ENCODE data around the gene NR3C2. TPM values are rescaled to one million over a fixed set of nuclear protein-coding genes. Genes with fewer than 3 reads are reported as not detected.
"Not testable (repeated sequence)": the region's sequence is repeated elsewhere in the genome, so short reads cannot be mapped to it uniquely, and the experiment has no call there.

NR3C2 gene
- total and polyA plus RNA-seq, 2 experiments from 2014 or later, result 1.2 to 3.0 TPM

GRCh38 chr4:148089624-148090023, 352.6 kb downstream of the NR3C2 start:
- H3F3A ChIP-seq (replicated peaks; ENCODE audit: low read depth), result no peaks in the 10 kb centered on the region
- no peaks in the 10 kb centered on the region for H3K27me3 ChIP-seq (ENCODE audit: insufficient read depth)
- no peak overlapping the region for H3K4me3 Mint-ChIP-seq
- peaks cover 3% of the 10 kb centered on the region for H3K27me3 Mint-ChIP-seq (ENCODE audit: insufficient read depth, low read depth, poor library complexity)
- no peak overlapping the region for H3K4me2 ChIP-seq
- no peak for ATAC-seq
- DNase-seq (ENCODE audit: low spot score), result no peak
- H3K9me2 ChIP-seq (ENCODE audit: insufficient read depth), result 0 out of 2 replicates have a peak, but pooled peaks cover 3% of the 10 kb centered on the region
- no peaks in the 10 kb centered on the region for H4K20me1 ChIP-seq (replicated peaks; ENCODE audit: insufficient read depth)
- H3K4me1 ChIP-seq (ENCODE audit: insufficient read depth), result no peaks in the 10 kb centered on the region
- H3K4me3 ChIP-seq, result no peak overlapping the region
- H3K36me3 ChIP-seq (ENCODE audit: insufficient read depth), result no peaks in the 10 kb centered on the region
- H3K36me3 Mint-ChIP-seq (ENCODE audit: low read depth), result no peaks in the 10 kb centered on the region
- peaks cover 4% of the 10 kb centered on the region; the same call in 1 of the 3 replicates for H3K4me1 Mint-ChIP-seq
- H3K79me2 ChIP-seq (replicated peaks; ENCODE audit: insufficient read depth), result no peaks in the 10 kb centered on the region
- H2AFZ ChIP-seq, result no peak overlapping the region
- H3K27ac Mint-ChIP-seq, result no peak overlapping the region
- no peak for TF ChIP-seq ZNF331 (CRISPR knock-in tag; IDR thresholded peaks at IDR 0.05; ENCODE audit: low read depth)
- no peak for TF ChIP-seq STAT1 (IDR thresholded peaks at IDR 0.05; ENCODE audit: unreplicated experiment)
- no peak for TF ChIP-seq JUNB (IDR thresholded peaks at IDR 0.05; ENCODE audit: unreplicated experiment)
- no peak for TF ChIP-seq EZH2phosphoT487 (IDR thresholded peaks at IDR 0.05; ENCODE audit: unreplicated experiment)
- no peak for TF ChIP-seq ETS1 (IDR thresholded peaks at IDR 0.05)
- TF ChIP-seq POLR2AphosphoS5 (IDR thresholded peaks at IDR 0.05; ENCODE audit: low read depth), result no peak
- TF ChIP-seq ZNF462 (CRISPR knock-in tag; IDR thresholded peaks at IDR 0.05), result no peak
- no peaks in the 10 kb centered on the region; the same call in 2 of the 3 replicates for H3K9me3 Mint-ChIP-seq
- H3K27ac ChIP-seq (ENCODE audit: low read depth), result no peak overlapping the region

GRCh38 chr4:148083073-148083472, 359.1 kb downstream of the NR3C2 start:
- H3K4me3 ChIP-seq; H3K4me2 ChIP-seq; H3K36me3 Mint-ChIP-seq (ENCODE audit: low read depth); H3K9me3 Mint-ChIP-seq; H3K4me3 Mint-ChIP-seq; H4K20me1 ChIP-seq (replicated peaks; ENCODE audit: insufficient read depth); H3K4me1 Mint-ChIP-seq; H3K4me1 ChIP-seq (ENCODE audit: insufficient read depth); H3K27me3 Mint-ChIP-seq (ENCODE audit: insufficient read depth, low read depth, poor library complexity); H3K36me3 ChIP-seq (ENCODE audit: insufficient read depth); H3K27ac Mint-ChIP-seq; ATAC-seq; H3K79me2 ChIP-seq (replicated peaks; ENCODE audit: insufficient read depth); H2AFZ ChIP-seq; H3F3A ChIP-seq (replicated peaks; ENCODE audit: low read depth); DNase-seq (ENCODE audit: low spot score); H3K27ac ChIP-seq (ENCODE audit: low read depth); H3K27me3 ChIP-seq (ENCODE audit: insufficient read depth): not testable (repeated sequence)
- peaks cover 11% of the 10 kb centered on the region; the same call in 1 of the 2 replicates for H3K9me2 ChIP-seq (ENCODE audit: insufficient read depth)
